Measurements from ENCODE around the gene PIGZ.

DNA sequence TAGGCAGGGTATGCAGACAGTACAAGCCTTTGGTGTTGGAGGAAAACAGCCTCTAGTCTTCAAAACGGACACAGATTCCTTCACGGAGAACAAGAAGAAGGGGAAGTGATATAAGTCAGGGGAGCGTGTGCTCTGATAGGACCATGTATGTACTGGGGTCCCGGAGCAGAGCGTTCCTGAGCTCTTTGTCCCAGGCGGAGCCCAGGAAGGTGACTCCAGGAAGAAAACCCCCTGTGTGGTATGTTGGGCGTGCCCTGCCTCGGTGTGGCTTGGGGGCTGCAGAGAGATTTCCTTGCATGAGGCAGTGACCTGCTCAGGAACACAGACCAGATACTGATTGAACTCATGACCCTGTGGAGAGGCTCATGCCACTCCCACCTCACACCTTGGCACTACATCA, 39.3 kb upstream of the PIGZ start:
- no peak for TF ChIP-seq POLR2A (IDR thresholded peaks at IDR 0.05)
- TF ChIP-seq, protein P1, sequence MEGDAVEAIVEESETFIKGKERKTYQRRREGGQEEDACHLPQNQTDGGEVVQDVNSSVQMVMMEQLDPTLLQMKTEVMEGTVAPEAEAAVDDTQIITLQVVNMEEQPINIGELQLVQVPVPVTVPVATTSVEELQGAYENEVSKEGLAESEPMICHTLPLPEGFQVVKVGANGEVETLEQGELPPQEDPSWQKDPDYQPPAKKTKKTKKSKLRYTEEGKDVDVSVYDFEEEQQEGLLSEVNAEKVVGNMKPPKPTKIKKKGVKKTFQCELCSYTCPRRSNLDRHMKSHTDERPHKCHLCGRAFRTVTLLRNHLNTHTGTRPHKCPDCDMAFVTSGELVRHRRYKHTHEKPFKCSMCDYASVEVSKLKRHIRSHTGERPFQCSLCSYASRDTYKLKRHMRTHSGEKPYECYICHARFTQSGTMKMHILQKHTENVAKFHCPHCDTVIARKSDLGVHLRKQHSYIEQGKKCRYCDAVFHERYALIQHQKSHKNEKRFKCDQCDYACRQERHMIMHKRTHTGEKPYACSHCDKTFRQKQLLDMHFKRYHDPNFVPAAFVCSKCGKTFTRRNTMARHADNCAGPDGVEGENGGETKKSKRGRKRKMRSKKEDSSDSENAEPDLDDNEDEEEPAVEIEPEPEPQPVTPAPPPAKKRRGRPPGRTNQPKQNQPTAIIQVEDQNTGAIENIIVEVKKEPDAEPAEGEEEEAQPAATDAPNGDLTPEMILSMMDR (IDR thresholded peaks at IDR 0.05), result no peak
